GM18951 (cell line): ENCODE data around the gene CHID1.

ENCODE experiments used
- POLR2A ChIP-seq: IDR thresholded peaks from 4 replicates; pipeline ENCODE4 v1.6.1; 2011; ENCODE audit warnings: mild to moderate bottlenecking; ENCODE audit not compliant: insufficient read length, insufficient read depth; ENCODE audit errors: extremely low read depth
- in situ Hi-C: fragments of 300-500 bp; cut with MboI; formaldehyde crosslinking; loops from one replicate; pipeline ENCODE4 v1.12.0; 2022; ENCODE audit warnings: low sequenced_read_pairs, mixed read lengths, inconsistent platforms; ENCODE audit not compliant: unreplicated experiment

CHID1 gene

DNA sequence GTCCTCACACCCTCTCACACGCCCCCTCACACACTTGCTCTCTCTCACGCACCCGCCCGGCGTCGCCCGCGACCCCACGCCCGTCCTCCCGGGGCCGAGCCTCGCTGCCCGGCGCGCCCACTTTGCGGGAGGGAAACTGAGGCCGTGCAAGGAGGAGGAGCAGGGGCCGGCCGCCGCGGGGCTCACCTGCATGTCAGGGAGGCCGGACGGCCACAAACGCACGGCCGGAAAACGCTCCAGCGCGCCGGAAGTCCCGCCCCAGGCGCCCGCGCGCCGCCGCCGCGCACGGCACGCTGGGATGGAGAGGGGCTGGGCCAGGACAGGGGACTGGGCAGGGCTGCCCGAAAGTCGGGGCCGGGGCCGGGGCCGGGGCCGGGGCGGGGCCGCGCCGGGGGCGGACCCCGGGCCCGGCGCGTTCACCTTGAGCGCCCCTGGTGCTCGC, at the start of gene CHID1:
CHID1 (minus strand) TSS at position 222 of the 442 bp plus-strand sequence. CDS start 5,994 bp downstream, outside the sequence.
- in situ Hi-C loops: no loop called here

GRCh38 chr11:959608-960007, 49.0 kb upstream of the CHID1 start:
- in situ Hi-C loops: no loop called here
- TF ChIP-seq POLR2A: no peak

More for the DNA sequence above, at the start of gene CHID1:
- peak; percentile 81 for TF ChIP-seq POLR2A

- in situ Hi-C loops: no loop called here
These were observed 48.4 kb upstream of the CHID1 start for GRCh38 chr11:959027-959426.

DNA sequence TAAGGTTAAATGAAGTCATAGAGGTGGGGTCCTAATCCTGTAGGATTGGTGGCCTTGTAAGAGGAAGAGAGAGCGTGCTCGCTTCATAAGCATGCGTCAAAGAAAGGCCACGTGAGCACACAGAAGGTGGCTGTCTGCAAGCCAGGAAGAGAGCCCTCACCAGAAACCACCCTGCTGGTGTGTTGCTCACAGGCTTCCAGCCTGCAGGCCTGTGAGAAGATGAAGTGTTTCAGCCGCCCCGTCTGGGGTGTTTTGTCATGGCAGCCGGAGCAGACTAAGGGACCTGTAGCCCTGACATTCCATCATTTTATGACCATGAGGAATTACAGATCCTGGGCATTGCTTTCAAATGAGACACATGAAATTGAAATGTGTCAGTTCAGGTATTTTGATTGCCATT, 47.5 kb upstream of the CHID1 start:
- in situ Hi-C loops: no loop called here
- TF ChIP-seq POLR2A: no peak

More at GRCh38 chr11:959027-959426, 48.4 kb upstream of the CHID1 start:
- no peak for TF ChIP-seq POLR2A

DNA sequence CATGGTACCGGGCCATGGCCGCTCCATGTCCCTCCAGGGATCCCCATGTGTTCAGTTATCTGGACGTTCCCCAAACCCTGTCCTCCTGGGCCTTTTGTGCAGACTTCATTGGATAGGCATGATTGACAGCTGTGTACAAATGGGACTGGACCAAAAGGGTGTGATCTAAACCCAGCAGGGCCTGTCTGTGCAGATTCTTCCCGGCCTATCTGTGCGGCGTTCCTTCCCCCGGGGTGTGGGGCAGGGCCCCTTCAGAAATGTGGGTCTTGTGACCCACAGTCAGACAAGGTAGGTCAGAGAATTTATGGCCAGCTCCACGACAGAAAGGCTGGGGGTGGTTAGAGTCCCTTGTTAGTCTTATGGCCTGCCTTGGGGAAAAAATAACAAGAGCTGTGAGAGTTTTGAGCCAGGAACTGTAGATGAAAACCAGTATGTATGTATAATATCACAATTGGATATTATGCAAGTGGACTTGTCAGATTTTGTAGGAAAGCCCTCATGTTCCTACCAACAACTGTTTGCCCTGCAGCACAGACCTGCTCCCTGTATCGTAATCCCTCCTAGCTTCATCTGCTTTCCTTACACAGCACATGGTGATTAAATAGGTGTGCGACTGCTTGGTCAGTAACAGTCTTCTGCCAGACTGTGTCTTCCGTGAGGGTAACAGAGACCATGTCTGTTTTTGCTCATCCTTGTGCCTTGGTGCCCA, 46.8 kb upstream of the CHID1 start:
- in situ Hi-C loops: no loop called here
- TF ChIP-seq POLR2A: no peak

DNA sequence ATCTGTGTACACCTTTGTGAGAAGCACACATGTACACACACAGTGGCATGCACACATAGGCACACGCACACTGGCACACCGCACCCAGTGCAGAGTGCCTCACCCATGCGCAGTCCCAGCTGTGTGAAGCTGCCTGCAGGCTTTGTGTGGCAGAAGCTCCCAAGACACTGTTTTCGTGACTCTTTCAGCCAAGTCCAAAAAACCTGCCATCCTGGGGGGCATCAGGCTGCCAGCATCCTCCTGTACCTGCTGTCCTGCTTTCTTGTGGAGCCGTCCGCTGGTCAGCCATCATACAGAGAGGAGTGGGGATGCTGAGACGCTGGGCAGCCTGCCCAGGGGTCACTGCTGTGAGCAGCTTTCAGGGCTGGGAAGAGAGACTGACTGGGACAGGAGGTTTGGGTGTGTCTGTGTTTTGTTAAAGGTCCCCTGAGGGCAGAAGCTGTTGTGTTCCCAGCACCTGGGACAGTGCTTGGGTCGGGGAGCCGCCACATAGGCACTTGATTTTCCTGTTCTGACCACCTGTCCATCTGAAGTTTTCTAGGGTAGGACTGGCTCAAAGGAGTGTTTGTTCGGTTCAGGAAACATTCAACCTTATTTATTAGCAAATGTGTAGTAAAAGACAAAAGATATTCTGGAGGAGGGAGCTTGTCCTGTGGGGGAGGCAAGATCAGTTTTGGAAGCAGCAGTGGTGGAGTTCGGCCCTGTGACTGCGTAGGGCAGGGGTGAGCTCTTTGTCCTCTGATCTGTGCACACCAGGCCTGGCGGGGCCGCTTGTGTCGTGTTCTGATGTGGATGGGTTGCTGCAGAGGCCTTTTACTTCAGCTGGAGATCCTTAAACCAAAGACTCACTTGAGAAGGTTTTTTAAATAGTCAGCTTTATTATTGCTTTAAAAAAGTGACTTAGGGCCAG, 44.8 kb upstream of the CHID1 start:
- in situ Hi-C loops: no loop called here
- no peak for TF ChIP-seq POLR2A

GRCh38 chr11:954392-955153, 44.0 kb upstream of the CHID1 start:
- in situ Hi-C loops: no loop called here

DNA sequence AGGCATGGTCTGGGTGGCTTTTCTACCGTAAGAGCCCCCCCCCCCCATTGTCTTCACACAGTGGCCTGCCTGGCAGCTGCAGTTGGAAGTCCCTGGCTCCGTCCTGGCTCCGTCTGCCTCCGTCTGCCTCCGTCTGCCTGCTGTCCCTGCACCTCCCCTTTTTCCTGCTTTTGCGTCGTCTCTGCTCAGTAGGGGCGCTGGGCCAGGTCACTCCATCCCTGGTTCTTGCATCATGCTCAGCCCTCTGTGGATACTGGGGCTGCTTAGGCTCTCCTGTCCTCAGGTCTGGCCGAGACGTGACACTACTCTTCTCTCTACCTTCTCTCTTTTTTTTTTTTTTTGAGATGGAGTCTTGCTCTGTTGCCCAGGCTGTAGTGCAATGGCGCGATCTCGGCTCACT, 42.9 kb upstream of the CHID1 start:
- TF ChIP-seq POLR2A: no peak
- in situ Hi-C loops: no loop called here

More at GRCh38 chr11:954392-955153, 44.0 kb upstream of the CHID1 start:
- no peak for TF ChIP-seq POLR2A

DNA sequence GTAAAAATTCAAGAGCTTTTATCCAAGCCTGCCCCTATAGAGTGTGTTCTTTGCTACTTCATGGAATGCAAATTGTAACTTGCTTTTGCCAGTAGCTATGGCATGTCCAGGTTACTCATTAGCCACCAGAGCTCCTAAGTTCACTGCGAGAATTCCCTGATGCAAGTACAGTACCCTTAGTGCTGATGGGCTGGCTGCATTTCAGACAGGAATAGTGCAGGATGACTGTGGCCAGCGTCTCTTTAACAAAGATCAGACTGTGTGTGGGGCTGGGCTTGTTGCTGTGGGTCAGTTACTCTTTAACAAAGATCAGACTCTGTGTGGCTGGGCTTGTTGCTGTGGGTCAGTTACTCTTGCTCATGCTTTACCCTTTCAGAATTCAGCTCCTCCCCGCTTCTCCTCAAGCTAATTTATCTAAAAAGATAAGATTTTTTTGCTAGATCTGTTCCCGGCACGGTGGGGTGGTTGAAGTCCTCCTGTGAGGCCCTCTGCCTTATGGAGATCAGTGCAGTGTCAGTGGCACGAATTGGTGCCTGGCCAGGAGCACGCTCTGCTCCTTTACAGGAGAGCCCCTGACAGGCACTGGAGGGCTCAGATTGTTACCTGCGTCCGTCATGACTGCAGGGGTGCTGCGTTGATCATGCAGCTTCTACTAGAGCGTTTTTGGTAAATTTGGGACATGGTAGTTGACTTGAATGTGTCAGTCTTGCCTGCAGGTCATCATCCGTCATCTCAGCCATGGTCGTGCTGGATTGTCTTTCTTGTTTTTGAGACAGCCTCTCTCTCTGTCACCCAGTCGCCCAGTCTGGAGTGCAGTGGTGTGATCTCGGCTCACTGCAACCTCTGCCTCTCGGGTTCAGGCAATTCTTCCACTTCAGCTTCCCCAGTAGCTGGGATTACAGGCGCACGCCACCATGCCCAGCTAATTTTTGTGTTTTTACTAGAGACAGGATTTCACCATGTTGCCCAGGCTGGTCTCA, 42.1 kb upstream of the CHID1 start:
- in situ Hi-C loops: no loop called here
- no peak for TF ChIP-seq POLR2A

DNA sequence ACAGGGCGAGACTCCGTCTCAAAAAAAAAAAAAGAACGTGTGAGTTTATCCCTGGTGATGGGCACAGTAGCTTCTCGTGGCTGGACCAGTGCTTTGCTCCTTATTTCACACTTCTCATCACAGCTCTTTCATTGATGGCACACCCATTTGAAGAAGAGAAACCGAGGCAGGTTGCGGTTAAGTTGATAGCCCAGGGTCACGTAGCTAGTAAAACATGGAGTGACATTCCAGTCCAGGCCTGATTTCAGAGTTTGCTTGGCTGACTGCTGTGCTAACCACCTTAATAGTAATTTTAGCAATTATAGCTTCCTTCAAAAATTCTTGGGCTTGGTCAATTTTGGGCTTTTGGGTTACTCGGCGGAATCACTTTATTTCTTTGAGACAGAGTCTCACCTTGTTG, 40.9 kb upstream of the CHID1 start:
- in situ Hi-C loops: no loop called here
- TF ChIP-seq POLR2A: no peak

DNA sequence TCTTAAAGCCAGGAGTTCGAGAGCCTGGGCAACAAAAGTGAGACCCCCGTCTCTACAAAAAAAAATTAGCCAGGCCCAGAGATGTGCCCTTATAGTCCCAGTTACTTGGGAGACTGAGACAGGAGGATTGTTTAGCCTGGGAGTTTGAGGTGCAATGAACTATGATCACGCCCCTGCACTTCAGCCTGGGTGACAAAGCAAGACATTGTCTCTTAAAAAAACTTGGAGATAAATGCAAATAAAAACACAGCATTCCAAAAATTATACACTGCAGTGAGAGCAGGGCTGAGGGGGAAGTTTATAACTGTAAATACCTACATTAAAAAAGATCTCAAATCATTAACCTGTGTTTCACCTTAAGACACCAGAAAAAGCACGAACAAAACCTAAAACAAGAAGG, 37.1 kb upstream of the CHID1 start:
- TF ChIP-seq POLR2A: no peak
- in situ Hi-C loops: no loop called here

DNA sequence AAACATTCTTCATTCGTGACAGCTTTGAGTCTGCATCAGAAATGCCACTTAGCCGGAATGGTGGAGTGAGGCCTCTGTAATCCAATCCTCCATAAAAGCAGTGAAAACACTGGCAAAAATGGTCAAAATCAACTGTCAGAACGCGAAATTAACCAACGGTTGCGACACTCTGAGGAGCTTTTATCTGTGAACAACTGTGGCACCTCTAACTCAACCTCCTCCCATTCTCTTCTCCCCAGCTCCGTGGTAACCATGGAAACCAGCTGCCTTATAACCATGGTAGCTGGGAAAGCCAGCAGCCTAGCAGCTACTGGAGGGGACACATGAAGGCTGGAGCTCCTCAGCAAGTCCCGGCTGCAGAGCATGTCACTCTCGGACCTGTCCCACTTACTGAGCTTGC, 35.4 kb upstream of the CHID1 start:
- in situ Hi-C loops: no loop called here

More for the DNA sequence above, 35.4 kb upstream of the CHID1 start:
- TF ChIP-seq POLR2A: no peak
